NB4 (cell line): ENCODE data around the gene PPM1N.

Experiments
- CTCF ChIP-seq: IDR thresholded peaks from one replicate; pipeline ENCODE4 v1.5.1; 2012; ENCODE audit warnings: low read depth, low read length
- POLR2A ChIP-seq: IDR thresholded peaks from 2 replicates; pipeline ENCODE4 v1.6.1; 2011; ENCODE audit warnings: mild to moderate bottlenecking; ENCODE audit not compliant: insufficient read length; ENCODE audit errors: extremely low read depth

- TF ChIP-seq POLR2A (no peak), CTCF (no peak)
These were observed 6.1 kb upstream of the PPM1N start for GRCh38 chr19:45492137-45492626.
